GM10266 (cell line): Measurements from ENCODE around the gene CCNJL.

Experiments
- DNase-seq: peaks from one replicate; pipeline ENCODE4 v3.0.0; 2012; ENCODE audit errors: extremely low spot score
- CTCF ChIP-seq: IDR thresholded peaks from 2 replicates; pipeline ENCODE4 v1.5.1; 2012; ENCODE audit warnings: mild to moderate bottlenecking, low read depth; ENCODE audit not compliant: control insufficient read depth, insufficient read depth; ENCODE audit errors: missing control alignments

CCNJL gene

DNA sequence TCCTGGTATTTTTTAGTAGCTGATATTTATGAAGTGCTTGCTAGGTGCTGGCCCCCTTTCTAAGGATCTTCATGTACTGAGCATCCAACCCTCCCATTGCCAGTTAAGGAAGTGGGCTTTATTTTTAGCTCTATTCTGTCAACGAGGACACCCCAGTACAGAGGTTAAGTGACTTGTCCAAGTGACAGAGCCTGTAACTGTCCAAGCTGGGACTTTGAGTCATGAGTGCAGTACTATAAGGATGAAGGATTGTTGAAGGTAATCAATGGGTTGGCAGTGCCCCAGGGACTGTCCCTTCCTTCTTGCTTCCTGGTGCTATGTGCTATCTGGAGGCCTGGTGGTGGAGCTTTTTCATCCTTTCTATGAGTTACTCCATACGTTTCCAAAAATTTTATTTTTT, 101.0 kb downstream of the CCNJL start:
- no peak for TF ChIP-seq CTCF
- no peak for DNase-seq

- TF ChIP-seq CTCF: no peak
- no peak for DNase-seq
Observed at GRCh38 chr5:160210606-160211005, 101.8 kb downstream of the CCNJL start.

GRCh38 chr5:160209917-160210316, 102.4 kb downstream of the CCNJL start:
- TF ChIP-seq CTCF: no peak
- DNase-seq: no peak

DNA sequence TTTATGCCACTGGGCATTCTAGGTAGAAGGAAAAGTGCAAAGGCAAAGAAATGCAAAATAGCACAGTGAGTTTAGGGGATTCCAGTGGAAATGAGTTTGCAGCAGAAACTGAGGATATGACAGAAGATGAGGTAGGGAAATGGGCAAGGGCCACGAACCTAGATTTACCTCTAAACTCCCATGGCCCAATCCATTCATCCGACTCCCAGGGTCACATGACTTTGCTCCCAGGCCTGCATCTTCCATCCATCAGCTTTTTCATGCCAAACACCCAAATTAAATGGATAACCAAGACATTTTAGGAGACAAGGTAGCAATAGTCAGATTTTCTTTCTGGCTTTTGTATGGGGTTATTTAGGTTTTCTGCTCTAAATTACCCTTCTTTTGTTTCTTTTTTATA, 105.3 kb downstream of the CCNJL start:
- DNase-seq: no peak
- TF ChIP-seq CTCF: no peak
